Heart right ventricle (tissue), 16 donors: ENCODE data around the gene CCKAR. TPM values are rescaled to one million over a fixed set of nuclear protein-coding genes. Genes with fewer than 3 reads are reported as not detected.

Experiments
- ATAC-seq, 8 donors: fragments of 200-7000 bp; cut with Tn5 transposase; one replicate each; pipeline ENCODE4 v1.9.1; 2020; ENCODE audit warnings: mild to moderate bottlenecking in 8 of 8, moderate library complexity in 8 of 8, moderate number of reproducible peaks in 1 of 8
- DNase-seq, 2 donors: peaks; one replicate each; pipeline ENCODE4 v3.0.0-alpha.2; 2020
- H3K27ac ChIP-seq, 10 donors: fragments of 200-600 bp; sonication (generic) in 2 of 10; one replicate each; pipeline versions ENCODE4 v1.5.0 to v1.8.0; 2020 to 2022; ENCODE audit warnings: mild to moderate bottlenecking in 3 of 10
- H3K27me3 ChIP-seq, 7 donors: fragments of 200-600 bp; one replicate each; pipeline ENCODE4 v1.8.0; 2021 to 2022; ENCODE audit warnings: mild to moderate bottlenecking in 2 of 7
- H3K36me3 ChIP-seq, 9 donors: fragments of 200-600 bp; sonication (generic) in 1 of 9; one replicate each; pipeline versions ENCODE4 v1.5.0 to v1.8.0; 2020 to 2022; ENCODE audit warnings: mild to moderate bottlenecking in 2 of 9
- H3K4me1 ChIP-seq, 9 donors: fragments of 200-600 bp; sonication (generic) in 1 of 9; one replicate each; pipeline versions ENCODE4 v1.5.0 to v1.8.0; 2020 to 2022; ENCODE audit warnings: mild to moderate bottlenecking in 4 of 9
- H3K4me3 ChIP-seq, 10 donors: fragments of 200-600 bp; sonication (generic) in 2 of 10; one replicate each; pipeline versions ENCODE4 v1.5.0 to v1.8.0; 2020 to 2022; ENCODE audit warnings: mild to moderate bottlenecking in 7 of 10, moderate library complexity in 2 of 10
- H3K9me3 ChIP-seq, 11 donors: fragments of 200-600 bp in 10 of 11; sonication (generic) in 2 of 11; one replicate each; pipeline versions ENCODE4 v1.5.0 to v1.8.0; 2013 to 2022; ENCODE audit warnings: mild to moderate bottlenecking in 2 of 11, control low read depth in 1 of 11, moderate library complexity in 1 of 11
- CTCF ChIP-seq, 9 donors: fragments of 200-600 bp; sonication (generic) in 2 of 9; IDR thresholded peaks; one replicate each; pipeline versions ENCODE4 v1.5.0 to v1.8.0; 2021 to 2022; ENCODE audit warnings: antibody characterized with exemption in 9 of 9, mild to moderate bottlenecking in 5 of 9, moderate library complexity in 1 of 9
- WGBS, 2 donors: extraction: QIAGEN DNeasy Blood & Tissue Kit; methylation state at CpG; one replicate each; pipeline ENCODE4 v1.1.7; 2013; ENCODE audit warnings: inconsistent platforms in 1 of 2; 5-methylcytosine and 5-hydroxymethylcytosine counted together
- intact Hi-C, 10 donors: fragments of 100-400 bp; cut with DNase I; formaldehyde crosslinking; loops; one replicate each; pipeline versions ENCODE4 v1.11.1 to v1.14.2; 2022
- polyA plus RNA-seq, 2 donors: library from polyadenylated mRNA; stranded (reverse); fragments of 200-250 nt; gene quantifications; one replicate each; pipeline ENCODE4 v1.2.3, GENCODE V29; 2013
- total RNA-seq, 10 donors: library from RNA; stranded (reverse); fragmentation: NEBNext Ultra II Directional in 3 of 10; extraction: Animal tissue kit (Norgen Biotek cat#: 25700) in 3 of 10; gene quantifications; one replicate each; pipeline versions ENCODE4 v1.2.1 to v1.2.4, GENCODE V29; 2021 to 2023
- donor health status: Arrhythmogenic right ventricular cardiomyopathy.
- donor health status: ischemic (EF 13 %, LVEDD 7.1; RV severe dilation, severe dysfunction).
- donor health status: healthy with polysubstance abuse.
- donor health status: DM: no; HTN: yes; CAD: no.
- donor health status: DM: no; HTN: no; CAD: no.
- donor health status: ischemic (EF 25% LVEDD 6.9; RV normal size, moderate dysfunction).
- donor health status: ischemic (EF 25% LVEDD 5.7; RV mildly dilated, moderate dysfunction).
- donor health status: healthy.
- donor health status: DM: yes; HTN: yes; CAD: no.
- donor health status: Ischemic cardiomyopathy.
- donor health status: ischemic (EF 35%, LVEDD 5.7; RV mildly dilated, moderate dysfunction).
- donor health status: nonischemic (EF 11% LVEDD 7.7; RV severe dilation, severe dysfunction).
- donor health status: DM: yes; HTN: yes; CAD: no.
- donor health status: PGD.
- donor health status: ischemic (EF 29% LVEDD 5.4; RV normal size, mild dysfunction).
- donor health status: nonischemic (EF 23%, LVEDD 6.1; RV moderate dilation, normal function).

The CCKAR gene
- total and polyA plus RNA-seq, 12 donors, result not detected

DNA sequence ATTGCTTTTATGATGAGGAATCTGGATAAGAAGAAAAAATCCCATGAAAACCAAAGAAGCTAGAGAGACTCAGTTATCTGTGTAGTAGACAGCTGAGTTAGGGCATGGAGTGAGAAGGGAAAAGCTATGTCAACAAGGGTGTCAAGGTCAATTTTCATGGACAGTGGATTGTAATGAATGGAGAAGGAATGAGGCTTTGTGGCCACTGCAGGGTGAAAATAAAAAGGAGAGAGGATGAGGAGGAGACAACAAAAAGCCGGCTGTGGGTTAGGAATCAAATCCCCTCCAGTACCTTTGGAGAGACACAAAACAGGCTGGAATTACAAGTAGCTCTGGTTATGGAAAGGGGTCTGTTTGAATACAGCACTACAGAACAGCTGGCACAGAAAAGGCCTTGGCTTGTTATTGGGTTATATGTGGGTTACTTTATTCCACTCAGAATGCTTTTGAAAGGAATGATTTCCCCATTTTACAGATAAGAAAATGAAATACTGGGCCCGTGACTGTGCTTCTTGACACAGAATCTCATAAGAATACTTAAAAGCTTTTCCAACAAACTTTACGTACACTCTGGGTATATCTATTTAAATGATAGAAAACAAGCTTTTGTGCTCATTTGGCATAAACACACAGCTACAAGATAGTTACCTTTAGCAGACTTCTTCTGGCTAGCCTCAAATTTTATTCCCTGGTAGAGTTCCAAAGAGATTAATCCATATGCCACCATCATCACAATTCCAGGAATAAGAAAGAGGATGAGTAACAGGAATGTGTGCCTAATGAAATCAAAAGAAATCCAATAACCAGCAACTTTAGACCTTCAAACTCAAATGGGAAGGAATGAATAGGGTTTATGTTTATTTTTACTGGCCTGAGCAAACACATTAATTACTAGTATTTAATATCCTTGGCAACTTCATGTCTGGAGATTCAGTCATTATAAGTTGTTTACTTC is 7.5 kb downstream of the CCKAR start:
- no peaks in the 10 kb centered on the region for H3K4me1 ChIP-seq
- WGBS, 2 donors, result 56 to 82% methylated on average over 3 of the region's 3 CpGs
- H3K36me3 ChIP-seq, result no peaks in the 10 kb centered on the region
- DNase-seq (no peak), ATAC-seq (no peak)
- no peak overlapping the region for H3K27ac ChIP-seq
- peaks cover 0 to 7% (median 4%) of the 10 kb centered on the region in 7 donors for H3K27me3 ChIP-seq
- no peak overlapping the region for H3K4me3 ChIP-seq
- intact Hi-C loops, result no loop called here
- no peak for TF ChIP-seq CTCF (IDR thresholded peaks at IDR 0.05)
- no peaks in the 10 kb centered on the region for H3K9me3 ChIP-seq

DNA sequence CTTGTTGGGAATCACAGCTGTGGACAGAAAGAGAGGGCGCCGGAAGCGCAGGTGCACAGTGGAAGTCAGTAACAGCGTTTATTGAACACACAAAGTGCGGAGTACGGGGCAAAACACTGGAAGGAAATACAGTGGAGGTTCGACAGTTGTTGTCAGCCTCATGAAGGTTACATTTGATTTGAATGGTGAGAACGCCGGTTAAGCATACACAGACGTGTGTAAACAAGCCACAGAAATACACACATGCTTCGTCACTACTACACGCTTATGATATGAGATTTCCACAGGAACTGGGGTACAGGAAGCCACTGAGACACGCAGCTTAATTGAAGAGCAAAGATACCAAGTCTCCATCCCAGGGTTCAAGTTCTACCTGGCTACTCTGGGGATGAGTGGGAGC is 12.0 kb downstream of the CCKAR start:
- no peaks in the 10 kb centered on the region for H3K27me3 ChIP-seq

DNA sequence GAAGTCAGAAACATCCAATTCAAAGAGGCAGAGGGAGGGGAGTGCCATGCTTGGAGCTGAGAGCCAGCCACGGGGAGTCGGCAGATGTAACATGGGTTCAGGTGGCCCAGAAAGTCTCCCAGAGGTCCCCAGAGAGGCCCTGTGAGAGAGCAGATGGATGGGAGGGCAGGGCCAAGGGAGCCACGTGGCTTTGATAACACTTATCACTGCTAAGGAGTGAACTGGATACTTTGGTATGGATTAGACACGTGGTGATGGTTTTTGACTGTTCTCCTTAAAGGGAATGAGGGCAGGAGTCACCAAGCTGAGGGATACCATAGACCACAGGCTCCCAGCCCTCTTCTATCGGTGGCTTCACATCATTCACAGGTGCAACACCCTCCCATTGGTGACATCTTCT is 13.7 kb downstream of the CCKAR start:
- no peak overlapping the region for H3K4me3 ChIP-seq
- TF ChIP-seq CTCF (IDR thresholded peaks at IDR 0.05), result no peak
- H3K27me3 ChIP-seq, result no peaks in the 10 kb centered on the region
- ATAC-seq (no peak), DNase-seq (no peak)
- H3K27ac ChIP-seq, result no peak overlapping the region
- intact Hi-C loops, result no loop called here
- no peaks in the 10 kb centered on the region for H3K36me3 ChIP-seq
- no peaks in the 10 kb centered on the region for H3K4me1 ChIP-seq
- 49 to 54% methylated on average over 5 of the region's 5 CpGs for WGBS, 2 donors
- H3K9me3 ChIP-seq, result no peaks in the 10 kb centered on the region

More for the DNA sequence above, 12.0 kb downstream of the CCKAR start:
- intact Hi-C loops, result no loop called here
- Histone ChIP-seq H3K27ac (no peak overlapping the region), H3K9me3 (no peaks in the 10 kb centered on the region), H3K4me3 (no peak overlapping the region), H3K36me3 (no peaks in the 10 kb centered on the region), H3K4me1 (no peaks in the 10 kb centered on the region)
- ATAC-seq (no peak), DNase-seq (no peak)
- 91 to 94% methylated on average over 13 of the region's 13 CpGs for WGBS, 2 donors
- TF ChIP-seq CTCF (IDR thresholded peaks at IDR 0.05), result no peak

DNA sequence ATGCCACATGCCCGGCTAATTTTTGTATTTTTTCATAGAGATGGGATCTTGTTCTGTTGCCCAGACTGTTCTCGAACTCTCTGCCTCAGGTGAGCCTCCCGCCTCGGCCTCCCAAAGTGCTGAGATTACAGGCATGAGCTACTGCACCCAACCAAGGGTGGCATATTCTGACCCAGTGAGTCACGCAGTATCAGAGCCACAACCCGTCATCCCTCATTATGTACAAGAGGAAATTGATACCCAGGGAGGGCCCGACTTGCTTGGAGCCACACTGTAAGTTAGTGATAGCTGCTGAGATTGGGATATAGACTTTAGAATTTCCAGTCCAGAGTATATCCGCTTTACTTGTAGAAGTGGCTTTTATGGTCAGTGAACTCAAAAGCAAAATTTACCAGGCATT is 14.6 kb downstream of the CCKAR start:
- Histone ChIP-seq H3K4me1 (no peaks in the 10 kb centered on the region), H3K36me3 (no peaks in the 10 kb centered on the region), H3K4me3 (no peak overlapping the region), H3K27ac (no peak overlapping the region), H3K27me3 (no peaks in the 10 kb centered on the region), H3K9me3 (no peaks in the 10 kb centered on the region)
- WGBS, 2 donors, result 93% methylated on average over 8 of the region's 8 CpGs
- intact Hi-C loops, result no loop called here
- no peak for TF ChIP-seq CTCF (IDR thresholded peaks at IDR 0.05)
- no peak for DNase-seq
- ATAC-seq, result no peak
